H1 (cell line): ENCODE measurements around the gene ITGA5. TPM values are rescaled to one million over a fixed set of nuclear protein-coding genes. Genes with fewer than 3 reads are reported as not detected.

ENCODE experiments used
- ASH2L ChIP-seq: fragments of 200-600, 300-600 bp; sonication (generic); IDR thresholded peaks from one replicate; pipeline ENCODE4 v1.7.1; 2017; ENCODE audit warnings: low read length
- BRCA1 ChIP-seq: IDR thresholded peaks from 2 replicates; pipeline ENCODE4 v1.6.1; 2012; ENCODE audit warnings: low read depth, low read length, improper control_type of control experiment
- CTBP2 ChIP-seq: IDR thresholded peaks from 2 replicates; pipeline ENCODE4 v1.7.0; 2011; ENCODE audit warnings: borderline replicate concordance, mild to moderate bottlenecking, moderate library complexity, mixed read lengths, low read length; ENCODE audit not compliant: insufficient read depth, insufficient read length
- CTCF ChIP-seq, 3 experiments: IDR thresholded peaks; 1 replicate in 2 of 3; 2 replicates in 1 of 3; pipeline versions ENCODE4 v1.5.1 to v1.6.1; 2011; ENCODE audit warnings: low read length in 3 of 3, mild to moderate bottlenecking in 3 of 3, inconsistent platforms in 2 of 3, low read depth in 1 of 3, moderate library complexity in 1 of 3; ENCODE audit not compliant: insufficient read depth in 1 of 3; ENCODE audit errors: control extremely low read depth in 1 of 3
- SIX5 ChIP-seq: IDR thresholded peaks from 2 replicates; pipeline ENCODE4 v1.6.1; 2011; ENCODE audit warnings: mild to moderate bottlenecking, low read depth, low read length
- ZNF274 ChIP-seq: IDR thresholded peaks from 2 replicates; pipeline ENCODE4 v1.7.0; 2012; ENCODE audit warnings: low read length, borderline replicate concordance; ENCODE audit errors: extremely low read depth
- polyA plus RNA-seq, 7 experiments: library from polyadenylated mRNA; depleted of rRNA in 3 of 7; stranded (reverse) in 5 of 7; unstranded in 2 of 7; fragments of >200 nt in 5 of 7; fragments of 200-250 nt in 2 of 7; gene quantifications; 1 replicate in 5 of 7; 2 replicates in 1 of 7; 4 replicates in 1 of 7; pipeline versions ENCODE4 v1.2.1 to v1.2.3, GENCODE V29; 2011 to 2013; ENCODE audit warnings: missing spikeins in 2 of 7, mixed read lengths in 2 of 7
- total RNA-seq: library from RNA; stranded (reverse); fragmentation: NEBNext Ultra II Directional; extraction: Animal tissue kit (Norgen Biotek cat#: 25700); gene quantifications from 2 replicates; pipeline ENCODE4 v1.2.1, GENCODE V29; 2021

Gene ITGA5
- total and polyA plus RNA-seq, 2 of the 8 experiments (the other 6 are each of a cell fraction or from before 2014, with no cell fraction given): 11.6 to 19.4 TPM

GRCh38 chr12:54377007-54377406 lies 42.1 kb downstream of the ITGA5 start (continued):
- TF ChIP-seq CTCF (IDR thresholded peaks at IDR 0.05; ENCODE audit: control extremely low read depth in 1 of 3, insufficient read depth in 1 of 3, low read depth in 1 of 3, low read length in 3 of 3) (no peak), ASH2L (no peak), SIX5 (no peak), ZNF274 (no peak), CTBP2 (no peak), BRCA1 (no peak)
